OCI-LY7 (cell line): ENCODE results near the gene NPDC1.

Source experiments
- EZH2phosphoT487 ChIP-seq: fragments of 200-600 bp; sonication (generic); IDR thresholded peaks from 2 replicates; pipeline ENCODE4 v1.6.1; 2018; ENCODE audit warnings: low read depth, borderline replicate concordance, mild to moderate bottlenecking, mixed run types, antibody characterized with exemption, low read length, moderate library complexity, mixed read lengths
- TF ChIP-seq, protein P1 (sequence below): fragments of 200-600 bp; sonication (generic); conservative IDR thresholded peaks from 2 replicates; pipeline ENCODE4 v1.5.1; 2014; ENCODE audit warnings: mild to moderate bottlenecking, antibody characterized with exemption, low read length, moderate library complexity, mixed read lengths

DNA sequence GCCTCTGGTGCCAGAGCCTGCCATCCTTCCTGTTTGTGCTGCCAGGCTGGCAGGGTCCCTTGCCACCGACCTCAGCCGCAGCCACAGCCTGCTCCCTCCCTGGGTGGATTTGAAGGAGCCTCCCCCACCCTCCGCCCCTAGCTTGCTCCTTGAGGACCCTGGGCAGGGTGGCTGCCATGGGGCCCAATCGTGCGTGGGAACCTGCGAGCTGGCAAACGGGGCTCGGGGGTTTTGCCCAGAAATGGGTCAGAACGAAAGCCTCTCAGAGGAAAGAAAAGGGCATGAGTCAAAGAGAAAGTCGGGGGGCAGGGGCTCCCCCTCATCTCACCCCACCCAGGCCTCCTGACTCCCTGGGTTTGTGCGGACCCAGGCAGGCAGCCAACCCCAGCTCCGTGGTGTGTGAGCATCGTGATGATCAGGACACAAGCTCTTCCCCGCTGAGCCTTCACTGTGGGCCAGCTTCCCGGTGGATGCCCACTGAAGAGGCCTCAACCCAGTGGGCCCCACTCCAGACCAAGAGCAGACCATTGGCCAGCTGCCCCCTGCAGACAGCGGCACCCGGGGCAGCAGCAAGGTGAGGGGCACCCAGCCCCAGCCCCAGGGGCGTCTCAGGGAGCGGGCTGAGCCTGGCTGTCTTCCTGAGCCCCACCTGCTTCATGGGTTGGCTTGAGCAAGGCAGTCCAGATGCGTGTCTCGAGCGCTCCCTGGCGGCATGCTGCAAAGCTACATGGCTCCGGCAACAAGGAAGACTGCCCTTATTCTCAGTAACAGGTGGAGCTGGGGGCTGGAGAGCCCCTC is 11.1 kb downstream of the NPDC1 start:
- TF ChIP-seq, protein P1, sequence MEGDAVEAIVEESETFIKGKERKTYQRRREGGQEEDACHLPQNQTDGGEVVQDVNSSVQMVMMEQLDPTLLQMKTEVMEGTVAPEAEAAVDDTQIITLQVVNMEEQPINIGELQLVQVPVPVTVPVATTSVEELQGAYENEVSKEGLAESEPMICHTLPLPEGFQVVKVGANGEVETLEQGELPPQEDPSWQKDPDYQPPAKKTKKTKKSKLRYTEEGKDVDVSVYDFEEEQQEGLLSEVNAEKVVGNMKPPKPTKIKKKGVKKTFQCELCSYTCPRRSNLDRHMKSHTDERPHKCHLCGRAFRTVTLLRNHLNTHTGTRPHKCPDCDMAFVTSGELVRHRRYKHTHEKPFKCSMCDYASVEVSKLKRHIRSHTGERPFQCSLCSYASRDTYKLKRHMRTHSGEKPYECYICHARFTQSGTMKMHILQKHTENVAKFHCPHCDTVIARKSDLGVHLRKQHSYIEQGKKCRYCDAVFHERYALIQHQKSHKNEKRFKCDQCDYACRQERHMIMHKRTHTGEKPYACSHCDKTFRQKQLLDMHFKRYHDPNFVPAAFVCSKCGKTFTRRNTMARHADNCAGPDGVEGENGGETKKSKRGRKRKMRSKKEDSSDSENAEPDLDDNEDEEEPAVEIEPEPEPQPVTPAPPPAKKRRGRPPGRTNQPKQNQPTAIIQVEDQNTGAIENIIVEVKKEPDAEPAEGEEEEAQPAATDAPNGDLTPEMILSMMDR: peak; percentile 88
- TF ChIP-seq EZH2phosphoT487: no peak
